GM18502 (cell line): ENCODE data around the gene SMIM24.
"Not testable (repeated sequence)": the region's sequence is repeated elsewhere in the genome, so short reads cannot be mapped to it uniquely, and the experiment has no call there.

Experiments used
- ATAC-seq: cut with Tn5 transposase; IDR thresholded peaks from one replicate; pipeline ENCODE4 v1.9.1; 2021; ENCODE audit warnings: mild to moderate bottlenecking; ENCODE audit not compliant: unreplicated experiment, poor library complexity

The SMIM24 gene

GRCh38 chr19:3458229-3459088 lies 21.9 kb downstream of the SMIM24 start:
- no peak for ATAC-seq

GRCh38 chr19:3457528-3458228 lies 22.6 kb downstream of the SMIM24 start:
- ATAC-seq: no peak

GRCh38 chr19:3456925-3457527 lies 23.3 kb downstream of the SMIM24 start:
- no peak for ATAC-seq

- ATAC-seq: no peak
These were observed 24.2 kb downstream of the SMIM24 start for GRCh38 chr19:3455960-3456601.

- ATAC-seq: no peak
These were observed 24.9 kb downstream of the SMIM24 start for GRCh38 chr19:3455393-3455955.

DNA sequence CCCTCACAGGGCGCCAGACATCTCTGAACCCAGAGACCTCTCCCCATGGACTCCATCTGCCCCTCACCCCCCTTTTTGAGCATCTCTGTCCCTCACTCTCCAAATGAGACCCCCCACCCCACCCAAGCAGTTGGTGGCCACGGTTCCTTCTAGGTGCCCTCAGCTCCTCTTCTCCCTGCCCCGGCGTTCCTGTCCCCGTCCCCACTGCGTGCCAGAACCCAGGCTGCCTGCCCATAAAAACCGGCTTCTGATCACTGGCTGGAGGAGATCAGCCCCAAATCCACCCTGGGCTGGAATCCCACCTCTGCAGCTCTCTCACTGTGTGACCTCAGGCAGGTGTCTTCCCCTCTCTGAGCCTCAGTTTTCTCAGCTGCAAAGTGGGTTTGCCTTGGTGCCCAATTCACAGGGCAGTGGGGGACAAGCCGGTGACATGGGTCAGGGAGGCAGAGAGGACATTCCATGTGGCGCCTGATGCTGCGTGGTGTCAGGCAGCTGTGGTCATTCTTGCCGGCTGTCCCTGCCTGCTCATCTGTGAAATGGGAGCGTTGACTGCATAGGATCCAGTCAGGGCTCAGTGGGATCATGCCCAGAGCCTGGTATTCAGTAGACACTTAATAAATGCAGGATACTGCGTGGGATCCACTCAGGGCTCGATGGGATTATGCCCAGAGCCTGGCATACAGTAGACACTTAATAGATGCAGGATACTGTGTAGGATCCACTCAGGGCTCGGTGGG lies 25.5 kb downstream of the SMIM24 start:
- no peak for ATAC-seq

DNA sequence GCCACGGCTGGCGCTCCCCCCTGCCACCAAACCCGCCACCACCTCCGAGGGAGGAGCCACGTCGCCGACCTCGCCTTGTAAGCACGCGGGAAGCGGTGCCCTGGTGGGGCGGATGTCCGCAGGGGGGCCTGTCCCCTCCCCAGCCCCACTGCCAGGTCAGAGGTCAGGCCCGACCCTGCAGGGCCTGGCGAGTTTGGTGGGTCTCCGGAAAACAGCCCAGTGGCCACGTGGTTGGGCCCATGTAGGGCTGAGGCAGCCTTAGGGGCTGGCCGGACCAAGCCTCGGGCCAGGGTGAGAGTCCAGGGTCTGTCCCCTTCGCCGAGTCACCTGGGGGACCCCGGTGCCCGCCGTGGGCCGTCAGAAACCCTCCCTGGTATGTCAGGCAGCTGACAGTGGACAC lies 26.5 kb downstream of the SMIM24 start:
- no peak for ATAC-seq

- not testable (repeated sequence) for ATAC-seq
These were observed 27.4 kb downstream of the SMIM24 start for GRCh38 chr19:3452942-3453214.

DNA sequence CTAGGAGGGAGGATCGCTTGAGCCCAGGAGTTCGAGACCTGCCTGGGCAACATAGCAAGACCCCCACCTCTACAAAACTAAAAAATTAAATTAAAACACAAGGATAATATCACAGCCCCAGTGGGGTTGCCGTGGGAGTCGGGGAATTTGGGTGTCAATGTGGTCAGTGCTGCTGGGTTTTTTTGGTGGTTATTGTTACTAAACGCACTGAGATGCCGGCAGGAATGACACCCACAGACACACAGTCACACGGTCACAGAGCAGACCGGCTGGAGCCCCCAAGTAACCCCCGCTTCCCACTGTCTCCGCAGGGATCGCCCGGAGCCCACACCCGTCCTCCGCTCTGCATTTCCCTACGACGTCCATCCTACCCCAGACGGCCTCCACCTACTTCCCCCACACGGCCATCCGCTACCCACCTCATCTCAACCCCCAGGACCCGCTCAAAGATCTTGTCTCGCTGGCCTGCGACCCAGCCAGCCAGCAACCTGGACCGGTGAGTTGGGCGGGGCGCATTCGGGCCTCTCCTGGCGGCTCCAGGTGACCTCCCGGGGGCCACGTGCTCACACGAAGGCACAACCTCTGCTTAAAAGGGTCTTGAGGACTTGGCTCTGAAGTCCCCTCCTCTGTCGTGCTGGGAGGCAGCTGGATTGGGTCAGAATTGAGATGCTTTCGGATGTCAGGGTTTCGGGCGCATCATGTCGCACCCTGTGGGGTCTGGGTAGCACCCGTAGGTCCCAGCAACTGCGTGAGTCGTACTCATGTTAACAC lies 28.0 kb downstream of the SMIM24 start:
- ATAC-seq: no peak

DNA sequence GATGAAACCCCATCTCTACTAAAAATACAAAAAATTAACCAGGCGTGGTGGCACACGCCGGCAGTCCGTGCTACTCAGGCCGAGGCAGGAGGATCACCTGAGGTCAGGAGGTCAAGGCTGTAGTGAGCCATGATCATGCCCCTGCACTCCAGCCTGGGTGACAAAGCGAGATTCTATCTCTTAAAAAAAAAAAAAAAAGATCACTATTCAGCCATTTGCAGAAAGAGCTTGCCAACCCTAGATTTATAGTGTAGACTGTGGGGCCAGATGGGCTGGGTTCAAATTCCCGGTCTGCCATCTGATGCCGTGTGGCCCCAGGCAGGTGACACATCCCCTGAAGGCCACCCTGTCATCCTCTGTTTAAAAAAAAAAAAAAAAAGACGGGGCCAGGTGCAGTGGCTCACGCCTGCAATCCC lies 28.9 kb downstream of the SMIM24 start:
- no peak for ATAC-seq

GRCh38 chr19:3450796-3451411 lies 29.4 kb downstream of the SMIM24 start:
- no peak for ATAC-seq

- ATAC-seq: no peak
These were observed 31.6 kb downstream of the SMIM24 start for GRCh38 chr19:3448616-3449334.

- not testable (repeated sequence) for ATAC-seq
These were observed 33.7 kb downstream of the SMIM24 start for GRCh38 chr19:3446657-3447056.

DNA sequence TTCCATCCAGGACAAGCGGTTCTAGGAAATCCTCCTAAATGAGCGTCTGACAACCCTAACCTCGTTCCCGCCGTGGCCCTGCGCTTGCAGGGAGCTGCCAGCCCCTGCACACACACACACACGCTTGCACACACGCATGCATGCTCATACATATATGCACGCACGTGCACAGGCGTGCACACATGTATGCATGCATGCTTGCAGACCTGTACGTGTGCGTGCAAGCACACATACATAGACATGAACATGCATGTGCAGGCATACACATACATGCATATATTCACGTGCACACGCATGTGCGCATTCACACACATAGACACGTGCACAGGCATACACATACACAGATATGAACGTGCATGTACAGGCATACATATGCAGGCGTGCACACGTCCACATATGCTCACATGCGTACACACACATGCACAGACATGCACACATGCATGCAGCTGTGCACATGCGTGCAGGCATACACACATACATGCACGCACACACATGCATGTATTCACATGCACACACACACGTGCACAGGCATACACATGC lies 35.6 kb downstream of the SMIM24 start:
- ATAC-seq: no peak

DNA sequence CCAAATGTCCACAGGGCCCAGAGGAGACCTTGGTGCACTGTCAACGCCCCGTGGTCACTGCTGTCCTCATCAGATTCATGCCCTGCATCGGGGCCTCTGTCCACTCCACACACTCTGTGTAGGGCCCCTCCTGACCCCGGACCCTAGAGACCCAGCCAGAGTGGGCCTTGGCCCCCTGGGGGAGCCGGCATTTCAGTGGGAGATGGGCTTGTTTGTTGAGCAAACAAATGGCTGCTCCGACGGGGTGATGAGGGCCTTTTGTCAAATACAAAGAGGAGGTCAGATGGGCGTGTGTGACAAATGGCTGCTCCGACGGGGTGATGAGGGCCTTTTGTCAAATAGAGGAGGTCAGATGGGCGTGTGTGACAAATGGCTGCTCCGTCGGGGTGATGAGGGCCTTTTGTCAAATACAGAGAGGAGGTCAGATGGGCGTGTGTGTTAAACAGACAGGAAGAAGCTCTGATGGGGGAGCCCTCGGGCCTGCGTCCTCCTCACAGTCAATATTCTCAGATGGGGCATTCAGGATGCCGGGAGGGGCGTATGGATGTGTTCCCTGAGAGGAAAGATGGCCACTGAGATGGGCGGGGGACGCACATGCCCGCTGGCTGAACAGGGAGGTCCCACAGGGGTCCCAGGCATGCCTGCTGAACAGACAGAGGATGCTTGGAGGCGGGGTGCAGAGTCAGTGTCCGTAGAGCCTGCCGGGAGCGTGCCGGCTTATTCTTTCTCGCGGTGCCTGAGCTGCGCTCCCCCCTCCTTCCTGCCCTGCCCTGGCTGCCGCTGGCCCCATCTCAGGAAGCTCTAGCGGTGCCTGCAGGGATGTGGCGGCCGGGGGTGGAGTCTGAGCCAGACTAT lies 36.3 kb downstream of the SMIM24 start:
- no peak for ATAC-seq

DNA sequence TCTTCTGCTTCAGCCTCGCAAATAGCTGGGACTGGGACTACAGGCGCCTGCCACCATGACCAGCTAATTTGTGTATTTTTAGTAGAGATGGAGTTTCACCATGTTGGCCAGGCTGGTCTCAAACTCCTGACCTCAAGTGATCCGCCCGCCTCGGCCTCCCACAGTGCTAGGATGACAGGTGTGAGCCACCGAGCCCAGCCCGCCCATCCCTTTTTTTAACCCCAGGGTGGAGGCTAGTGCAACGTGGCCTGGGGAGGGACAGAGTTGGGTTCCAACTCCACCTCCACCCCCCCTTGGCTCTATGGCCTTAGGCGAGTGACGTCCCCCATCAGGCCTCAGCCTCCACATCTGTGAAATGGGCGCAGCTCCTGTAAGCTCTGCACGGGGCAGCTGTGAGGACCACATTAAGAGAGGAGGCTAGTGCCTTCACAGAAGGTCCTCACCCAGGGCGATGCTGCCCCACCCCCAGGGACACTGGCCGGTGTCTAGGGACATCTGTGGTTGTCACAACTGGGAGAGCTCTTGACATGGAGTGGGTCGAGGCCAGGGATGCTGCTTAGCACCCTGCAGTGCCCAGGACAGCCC lies 37.7 kb downstream of the SMIM24 start:
- no peak for ATAC-seq

- ATAC-seq: no peak
These were observed 38.4 kb downstream of the SMIM24 start for GRCh38 chr19:3441986-3442329.
